GM20000 (cell line): ENCODE measurements around the gene ARHGEF39.

Source experiments
- DNase-seq: peaks from one replicate; pipeline ENCODE4 v3.0.0; 2012; ENCODE audit warnings: low spot score
- CTCF ChIP-seq: IDR thresholded peaks from 2 replicates; pipeline ENCODE4 v1.5.1; 2012; ENCODE audit warnings: mild to moderate bottlenecking, control low read depth; ENCODE audit errors: extremely low read depth, missing control alignments

The ARHGEF39 gene

DNA sequence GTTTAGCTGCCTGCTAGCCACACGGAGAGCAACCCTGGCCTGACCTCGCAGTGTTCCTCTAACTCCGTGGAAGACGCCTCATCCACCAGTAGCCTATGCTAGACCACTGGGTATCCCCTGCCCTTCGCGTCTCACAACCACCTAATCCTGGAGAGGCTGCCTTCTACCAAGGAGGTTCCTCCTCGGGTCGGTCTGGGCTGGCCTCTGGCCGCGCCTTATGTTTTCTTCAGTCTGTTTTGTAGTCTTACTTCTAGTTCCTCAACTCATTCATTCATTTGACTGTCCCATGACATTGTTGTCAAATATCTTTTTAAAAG is 26.3 kb upstream of the ARHGEF39 start:
- no peak for TF ChIP-seq CTCF
- DNase-seq: no peak

GRCh38 chr9:35690614-35691333 is 25.8 kb upstream of the ARHGEF39 start:
- DNase-seq: peak; percentile 71
- TF ChIP-seq CTCF: no peak

DNA sequence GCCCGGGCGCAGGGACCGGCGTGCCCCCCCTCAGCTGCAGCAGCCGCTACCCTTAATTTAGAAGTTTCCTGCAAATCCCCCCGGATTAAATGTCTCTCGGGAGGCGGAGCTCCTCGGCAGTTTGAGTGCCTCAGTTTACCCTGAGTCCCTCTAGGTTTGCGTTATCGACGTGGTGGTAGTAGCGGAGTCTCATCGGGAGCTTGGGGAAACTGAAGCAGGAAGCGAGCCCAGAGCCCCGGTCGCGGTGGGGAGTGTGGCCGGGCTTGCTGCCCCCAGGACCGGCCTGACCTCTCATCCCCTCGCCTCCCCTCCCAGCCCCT is 25.3 kb upstream of the ARHGEF39 start:
- peak; percentile 77 for DNase-seq
- TF ChIP-seq CTCF: no peak

- DNase-seq: peak; percentile 72
- TF ChIP-seq CTCF: no peak
These were observed 24.7 kb upstream of the ARHGEF39 start, which contains the start of gene TPM2 for GRCh38 chr9:35689542-35690293. TPM2 (minus strand) TSS chr9:35689925; CDS start chr9:35689817, 108 bp downstream.

GRCh38 chr9:35688558-35689541 is 23.9 kb upstream of the ARHGEF39 start:
- no peak for TF ChIP-seq CTCF
- no peak for DNase-seq

GRCh38 chr9:35687972-35688557 is 23.1 kb upstream of the ARHGEF39 start:
- TF ChIP-seq CTCF: no peak
- no peak for DNase-seq
